ENCODE measurements around the gene PIP5K1C.
"Not testable (repeated sequence)": the region's sequence is repeated elsewhere in the genome, so short reads cannot be mapped to it uniquely, and the experiment has no call there.

The PIP5K1C gene

DNA sequence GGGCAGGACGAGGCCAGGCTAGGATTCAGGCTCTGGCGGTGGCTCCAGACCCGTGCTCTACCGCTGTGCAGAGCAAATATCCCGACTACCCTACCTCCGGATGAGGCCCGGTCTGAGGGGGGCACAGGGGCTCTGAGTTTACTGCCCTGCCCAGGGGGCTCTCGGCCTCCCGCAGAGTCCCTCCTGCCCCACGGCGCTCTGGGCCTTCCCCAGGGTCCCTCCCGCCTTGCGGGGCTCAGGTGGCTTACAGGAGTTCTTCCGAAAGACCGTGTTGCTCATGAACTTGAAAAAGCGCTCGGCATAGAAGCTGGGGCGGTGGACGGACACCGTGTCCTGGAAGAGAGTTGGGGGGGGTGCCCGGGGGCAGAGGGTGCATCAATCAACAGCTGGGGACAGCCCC, 54.5 kb downstream of the PIP5K1C start:
- no peak for DNase-seq (ENCODE audit: low spot score)

DNA sequence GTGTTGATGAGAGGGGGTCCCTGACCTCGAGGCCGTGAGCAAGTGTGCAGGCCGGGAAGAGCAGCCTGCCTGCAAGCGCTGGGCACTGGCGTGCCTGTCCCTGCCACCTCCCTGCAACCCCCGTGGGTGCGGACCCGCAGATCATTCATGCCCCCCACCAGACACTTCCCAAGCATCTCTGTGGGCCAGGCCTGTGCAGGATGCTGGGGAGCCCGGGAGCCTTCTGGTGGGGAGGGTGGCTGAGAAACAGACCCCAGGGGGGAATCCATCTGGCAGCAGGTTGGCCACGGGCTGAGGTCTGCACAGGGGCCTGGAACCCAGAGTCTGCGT, 55.2 kb downstream of the PIP5K1C start:
- no peak for DNase-seq (ENCODE audit: low spot score)

- DNase-seq (ENCODE audit: low spot score) = peak; percentile 39
Observed at GRCh38 chr19:3644351-3645066, 55.8 kb downstream of the PIP5K1C start.

DNA sequence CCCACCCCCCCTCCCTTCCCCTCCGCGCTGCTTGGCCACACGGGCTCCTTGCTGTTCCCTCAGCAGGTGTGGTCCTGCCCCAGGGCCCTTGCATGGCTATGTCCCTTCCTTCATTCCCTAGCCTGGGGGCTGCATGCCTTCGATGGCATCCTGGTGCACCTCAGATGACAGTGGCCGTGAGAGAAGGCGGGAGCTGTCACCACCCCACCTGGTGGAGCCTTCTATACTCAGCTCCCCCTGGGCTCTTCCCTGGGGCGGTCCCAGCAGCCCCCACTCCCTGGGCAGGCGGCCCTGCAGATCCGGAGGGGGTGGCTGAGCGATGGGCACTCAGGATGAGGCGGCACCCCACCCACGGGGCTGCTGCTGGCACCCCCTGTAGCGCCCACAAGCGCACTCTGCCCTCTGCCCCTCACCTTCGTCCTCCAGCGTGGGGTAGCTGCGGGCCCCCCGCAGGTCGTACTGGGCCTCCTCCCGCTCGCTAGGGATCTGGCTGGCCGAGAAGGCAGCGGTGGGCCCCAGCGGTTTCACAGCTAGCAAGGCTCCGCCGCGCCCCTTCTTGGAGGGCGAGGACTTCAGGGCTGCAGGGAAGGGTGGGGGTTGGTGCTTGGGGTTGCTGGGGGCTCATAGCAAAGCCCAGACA, 56.5 kb downstream of the PIP5K1C start:
- DNase-seq (ENCODE audit: low spot score) = no peak

DNA sequence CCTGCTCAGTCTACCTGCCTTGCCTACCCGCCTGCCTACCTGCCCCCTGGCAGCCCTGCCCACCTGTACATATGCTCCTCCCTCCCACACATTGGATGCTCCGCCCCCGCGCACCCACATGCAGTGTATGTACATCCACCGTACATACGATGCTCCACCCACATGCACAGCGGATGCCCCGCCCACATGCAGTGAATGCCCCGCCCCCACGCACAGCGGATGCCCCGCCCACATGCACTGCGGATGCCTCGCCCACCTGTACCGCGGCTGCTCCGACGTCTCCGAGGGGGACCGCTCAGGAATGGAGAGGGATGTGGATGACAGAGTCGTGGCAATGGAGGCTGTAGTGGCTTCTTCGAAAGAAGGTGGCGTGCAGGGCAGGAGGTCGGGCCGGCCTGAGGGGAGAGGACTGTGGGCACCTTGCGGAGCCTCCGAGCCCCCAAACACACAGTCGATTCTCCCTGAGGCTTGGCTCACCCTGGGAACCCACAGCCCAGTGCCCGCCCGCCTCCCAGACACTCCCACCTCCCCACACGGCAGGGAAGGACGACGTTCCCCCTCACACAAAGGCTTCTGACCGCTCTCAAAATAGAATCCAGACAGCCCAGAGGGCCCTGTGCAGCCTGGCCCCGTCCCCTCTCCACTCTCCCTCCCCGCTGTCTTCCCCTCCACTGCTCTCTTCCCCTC, 57.1 kb downstream of the PIP5K1C start:
- DNase-seq (ENCODE audit: low spot score) = no peak

GRCh38 chr19:3642296-3642695, 58.0 kb downstream of the PIP5K1C start:
- no peak for DNase-seq (ENCODE audit: low spot score)

- no peak for DNase-seq (ENCODE audit: low spot score)
Observed at GRCh38 chr19:3641515-3642269, 58.6 kb downstream of the PIP5K1C start.

DNA sequence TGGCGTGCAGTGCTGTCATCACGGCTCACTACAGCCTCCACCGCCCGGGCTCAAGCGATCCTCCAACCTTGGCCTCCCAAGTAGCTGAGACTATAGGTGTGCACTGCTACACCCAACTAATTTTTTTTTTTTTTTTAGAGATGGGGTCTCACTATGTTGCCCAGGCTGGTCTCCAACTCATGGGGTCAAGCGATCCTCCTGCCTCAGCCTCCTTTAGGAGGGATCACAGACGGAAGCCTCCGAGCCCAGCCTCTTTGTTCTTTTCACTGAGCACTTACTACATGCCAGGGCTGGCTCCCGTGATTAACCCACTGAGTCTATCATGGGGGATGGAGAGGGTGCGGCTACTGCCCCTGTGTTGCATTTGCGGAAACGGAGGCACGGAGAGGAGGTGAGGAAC, 60.8 kb downstream of the PIP5K1C start:
- DNase-seq (ENCODE audit: low spot score) = no peak

GRCh38 chr19:3638208-3639193, 61.8 kb downstream of the PIP5K1C start:
- no peak for DNase-seq (ENCODE audit: low spot score)

DNA sequence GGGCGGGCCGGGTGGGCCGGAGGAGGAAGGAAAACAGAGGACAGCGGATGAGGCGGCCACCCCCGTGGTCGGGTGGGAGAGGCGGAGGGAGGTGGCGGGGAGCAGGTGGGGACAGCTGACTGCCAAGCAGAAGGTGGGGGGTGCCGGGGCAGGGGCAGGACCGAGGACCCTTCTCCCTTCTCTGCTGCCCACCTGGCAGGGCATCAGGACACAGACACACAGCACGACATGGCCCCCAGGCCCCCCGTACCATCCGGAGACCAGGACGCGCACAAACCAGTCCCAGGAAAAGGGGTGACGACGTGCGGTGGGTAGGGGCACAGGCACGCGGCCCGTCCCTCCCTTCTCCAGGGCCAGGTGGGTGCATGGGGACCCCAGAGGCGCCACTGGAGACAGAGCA, 62.6 kb downstream of the PIP5K1C start:
- no peak for DNase-seq (ENCODE audit: low spot score)

GRCh38 chr19:3636962-3637361, 63.3 kb downstream of the PIP5K1C start:
- DNase-seq (ENCODE audit: low spot score) = no peak

DNA sequence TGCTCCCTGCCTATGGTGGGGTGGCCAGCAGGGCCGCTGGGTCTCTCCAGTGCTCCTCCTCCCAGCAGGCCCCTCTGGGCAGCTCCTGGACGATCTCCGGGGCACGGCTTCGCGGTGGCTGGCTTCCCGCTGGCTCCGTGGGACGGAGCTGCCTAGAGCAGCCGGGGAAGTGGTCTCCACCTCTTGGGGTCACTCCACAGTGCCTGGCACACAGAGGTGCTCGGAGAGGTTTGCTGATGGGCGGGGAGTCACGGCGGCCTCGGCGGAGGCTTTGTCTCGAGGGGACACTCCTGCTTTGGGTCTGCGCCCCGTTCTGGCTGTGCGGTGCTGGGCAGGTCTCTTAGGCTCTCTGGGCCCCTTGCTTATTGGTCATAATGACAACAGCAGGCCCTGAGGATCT, 63.8 kb downstream of the PIP5K1C start:
- no peak for DNase-seq (ENCODE audit: low spot score)

DNA sequence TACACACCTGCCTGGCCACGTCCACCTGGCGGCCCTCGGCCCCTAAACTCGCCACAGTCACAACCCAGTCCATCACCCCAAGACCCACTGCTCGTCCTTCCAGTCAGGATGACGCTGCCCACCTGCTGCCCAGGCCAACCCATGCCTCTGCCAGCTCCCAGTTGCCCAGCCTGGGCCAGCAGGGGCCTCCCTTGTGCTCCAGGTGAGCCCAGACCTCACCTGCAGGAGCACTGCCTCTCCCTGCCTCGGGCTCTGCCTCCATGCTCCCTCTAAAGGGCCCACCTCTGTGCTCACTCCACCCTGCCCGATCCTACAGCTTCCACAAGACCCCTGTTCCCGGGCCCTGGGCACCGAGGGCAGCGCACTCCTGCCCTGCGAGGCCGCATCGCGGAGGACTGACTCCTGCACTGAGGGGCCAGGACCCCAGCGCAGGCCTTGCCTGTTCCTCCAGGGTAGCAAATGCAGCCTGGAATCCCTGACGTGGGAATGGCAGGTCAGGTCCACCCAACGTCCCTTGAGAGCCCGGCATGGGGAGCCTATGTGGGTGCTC, 65.7 kb downstream of the PIP5K1C start:
- no peak for DNase-seq (ENCODE audit: low spot score)

GRCh38 chr19:3633559-3633988, 66.7 kb downstream of the PIP5K1C start:
- no peak for DNase-seq (ENCODE audit: low spot score)

GRCh38 chr19:3632739-3633558, 67.3 kb downstream of the PIP5K1C start:
- DNase-seq (ENCODE audit: low spot score) = no peak

- no peak for DNase-seq (ENCODE audit: low spot score)
Observed at GRCh38 chr19:3632098-3632497, 68.2 kb downstream of the PIP5K1C start.

- no peak for DNase-seq (ENCODE audit: low spot score)
Observed at GRCh38 chr19:3631053-3631861, 69.0 kb downstream of the PIP5K1C start.

- DNase-seq (ENCODE audit: low spot score) = not testable (repeated sequence)
Observed at GRCh38 chr19:3628766-3629165, 71.5 kb downstream of the PIP5K1C start.

DNA sequence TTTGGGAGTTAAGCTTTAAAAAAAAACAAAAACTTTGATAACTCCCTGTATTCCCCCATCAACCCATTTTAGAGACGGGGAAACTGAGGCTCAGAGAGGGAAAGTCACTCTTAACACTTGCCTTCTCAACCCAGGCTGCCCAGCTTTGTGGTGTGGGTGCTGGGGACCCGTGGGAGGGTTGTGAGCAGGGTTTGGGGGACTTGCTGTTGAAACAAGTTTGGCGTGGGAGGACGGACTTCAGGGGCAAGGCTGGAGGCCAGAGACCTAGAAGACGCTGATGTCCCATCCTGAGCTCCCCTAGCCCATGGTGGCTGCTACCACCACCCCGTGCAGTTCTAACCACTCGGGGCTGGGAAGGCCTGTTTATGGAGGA, 72.9 kb downstream of the PIP5K1C start:
- DNase-seq (ENCODE audit: low spot score) = no peak

All from GM03348 (cell line).